HG02588 (cell line): ENCODE results near the gene UNC50.
"Not testable (repeated sequence)": the region's sequence is repeated elsewhere in the genome, so short reads cannot be mapped to it uniquely, and the experiment has no call there.

Experiments
- ATAC-seq: cut with Tn5 transposase; IDR thresholded peaks from one replicate; pipeline ENCODE4 v1.9.1; 2021; ENCODE audit warnings: mild to moderate bottlenecking, moderate library complexity; ENCODE audit not compliant: unreplicated experiment

Gene UNC50

DNA sequence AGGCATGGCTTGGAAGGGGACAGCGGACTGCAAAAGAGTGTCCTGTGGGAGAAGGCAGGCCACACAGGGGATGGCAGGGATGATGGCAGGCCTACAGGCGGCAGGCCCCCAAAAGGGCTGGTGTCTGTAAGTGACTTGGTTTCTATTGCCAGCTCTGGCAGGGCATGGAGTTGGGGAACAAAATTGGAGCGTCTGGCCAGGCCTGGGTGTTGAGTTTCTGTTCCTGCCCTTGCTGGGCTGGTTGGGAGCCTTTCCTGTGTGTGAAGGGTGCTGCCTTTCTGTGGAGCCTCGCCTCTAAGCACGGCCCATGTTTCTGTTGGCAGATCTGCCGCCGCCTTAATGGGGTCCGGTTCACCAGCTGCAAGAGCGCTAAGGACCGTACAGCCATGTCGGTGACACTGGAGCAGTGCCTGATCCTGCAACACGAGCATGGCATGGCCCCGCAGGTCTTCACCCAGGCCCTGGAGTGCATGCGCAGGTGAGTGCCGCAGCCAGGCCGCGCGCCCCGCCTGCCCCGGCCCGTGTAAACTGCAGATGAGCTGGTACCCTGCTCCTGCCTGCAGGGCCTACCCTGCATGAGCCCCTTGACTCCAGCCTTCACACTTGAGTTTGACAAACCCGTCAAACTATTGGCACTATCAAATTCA lies 31.6 kb upstream of the UNC50 start:
- no peak for ATAC-seq

DNA sequence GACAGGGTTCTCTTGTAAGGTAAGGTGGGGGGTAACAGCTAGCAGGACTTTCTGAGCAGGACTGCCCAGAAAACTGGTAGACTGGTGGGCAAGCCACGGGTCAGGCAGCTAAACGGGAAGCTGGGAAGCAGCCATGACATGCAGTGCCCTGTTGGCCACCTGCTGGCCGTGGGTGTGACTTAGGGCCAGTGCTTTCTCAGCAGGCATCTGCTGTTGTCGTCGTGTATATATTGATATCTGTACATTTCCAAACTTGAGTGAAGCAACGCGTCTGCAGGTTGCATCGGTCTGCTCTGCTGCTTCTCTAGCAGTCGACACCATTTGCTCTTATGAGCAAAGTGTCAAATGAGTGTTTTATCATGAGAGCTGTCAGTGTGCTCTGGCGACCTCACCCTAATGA lies 31.1 kb upstream of the UNC50 start:
- no peak for ATAC-seq

DNA sequence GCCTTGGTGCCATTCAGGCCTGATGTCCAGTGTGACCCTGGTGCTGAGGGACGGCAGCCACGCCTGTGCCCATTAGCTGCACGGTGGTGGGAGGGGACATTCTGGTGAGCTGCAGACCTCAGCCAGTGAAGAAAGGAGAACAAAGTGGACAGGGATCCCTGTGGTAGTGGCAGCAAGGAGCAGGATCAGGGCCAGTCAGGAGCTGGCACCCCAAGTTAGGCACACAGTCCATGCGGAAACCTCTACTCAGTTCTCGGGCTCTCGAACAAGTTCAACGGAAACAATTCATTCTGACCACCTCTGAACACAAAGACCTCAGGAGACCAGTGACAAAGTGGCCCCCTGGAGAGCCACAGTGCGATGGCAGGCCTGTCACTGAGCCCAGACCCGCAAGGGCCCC lies 30.2 kb upstream of the UNC50 start:
- no peak for ATAC-seq

DNA sequence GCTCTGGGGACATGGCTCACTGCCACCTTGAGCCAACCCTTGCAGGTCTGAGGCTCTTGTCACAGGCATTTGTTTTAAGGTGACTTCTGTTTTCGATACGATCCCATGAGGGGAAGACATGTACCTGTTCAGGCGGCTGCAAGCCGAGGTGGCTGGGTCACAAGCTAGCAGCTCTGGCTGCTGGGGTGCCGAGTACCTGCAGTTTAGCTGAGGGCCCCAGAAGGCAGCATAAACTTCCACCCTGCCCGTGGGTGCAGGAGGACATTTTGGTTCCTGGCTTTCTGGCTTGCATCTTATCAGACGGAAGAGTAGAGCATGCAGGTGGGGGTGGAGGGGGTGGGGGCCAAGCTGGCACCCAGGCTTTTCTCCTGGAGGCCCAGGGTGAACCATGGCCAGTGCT lies 28.5 kb upstream of the UNC50 start:
- no peak for ATAC-seq

DNA sequence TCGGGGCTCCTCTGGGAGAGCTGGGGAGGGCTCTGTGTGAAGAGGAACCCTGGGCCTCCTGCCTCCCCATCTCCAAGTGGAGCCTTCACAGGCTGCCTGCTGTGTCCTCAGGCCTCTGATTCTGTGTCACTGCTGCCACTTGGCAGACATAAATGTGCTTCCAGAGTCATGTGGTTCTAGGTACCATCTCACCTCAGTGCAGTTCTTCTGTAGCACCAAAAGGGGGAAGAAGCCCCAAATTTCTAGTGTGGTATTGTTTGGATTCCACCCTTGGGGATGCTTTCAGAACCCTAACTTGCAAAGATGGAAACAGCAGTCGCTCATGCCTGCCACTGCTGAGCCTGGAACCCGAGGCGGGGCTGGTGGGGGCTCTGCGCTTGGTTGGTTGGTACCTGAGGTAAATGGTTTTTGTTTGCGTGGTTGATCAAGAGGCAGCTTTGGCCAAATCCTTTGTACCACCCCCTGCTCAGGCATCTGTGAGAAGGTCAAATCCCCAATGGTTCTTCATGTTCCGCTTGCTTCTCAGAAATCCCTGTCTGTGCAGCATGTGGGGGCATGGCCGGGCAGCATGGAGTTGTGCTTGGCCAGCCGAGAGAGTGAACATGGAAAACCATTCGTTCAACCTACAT lies 27.6 kb upstream of the UNC50 start:
- no peak for ATAC-seq

DNA sequence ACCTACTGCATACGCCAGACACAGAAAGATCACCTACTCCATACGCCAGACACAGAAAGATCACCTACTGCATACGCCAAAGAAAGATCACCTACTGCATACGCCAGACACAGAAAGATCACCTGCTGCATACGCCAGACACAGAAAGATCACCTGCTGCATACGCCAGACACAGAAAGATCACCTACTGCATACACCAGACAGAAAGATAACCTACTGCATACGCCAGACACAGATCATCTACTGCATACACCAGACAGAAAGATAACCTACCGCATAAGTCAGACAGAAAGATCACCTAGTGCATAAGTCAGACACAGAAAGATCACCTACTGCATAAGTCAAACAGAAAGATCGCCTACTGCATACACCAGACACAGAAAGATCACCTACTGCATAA lies 25.9 kb upstream of the UNC50 start:
- no peak for ATAC-seq

DNA sequence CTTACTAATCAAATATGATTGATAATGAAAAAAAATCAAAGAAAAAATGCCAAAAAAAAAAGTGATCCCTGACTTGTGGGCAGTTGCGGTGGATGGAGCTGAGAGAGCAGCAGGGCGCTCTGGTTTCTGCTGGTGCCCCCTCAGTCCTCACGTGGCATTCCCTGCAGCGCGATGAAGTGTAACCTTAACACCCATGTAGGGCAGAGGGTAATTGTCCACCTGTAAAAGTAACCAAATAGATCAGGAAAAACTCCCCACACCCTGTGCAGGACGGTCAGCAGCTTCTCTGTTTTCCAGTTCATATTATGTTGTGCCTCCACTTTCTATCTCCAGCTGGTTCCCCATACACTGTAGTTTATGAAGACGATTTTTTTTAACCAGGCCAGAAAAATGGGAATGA lies 25.1 kb upstream of the UNC50 start:
- no peak for ATAC-seq

- no peak for ATAC-seq
Measured at GRCh38 chr2:98583816-98584618, 24.4 kb upstream of the UNC50 start.

DNA sequence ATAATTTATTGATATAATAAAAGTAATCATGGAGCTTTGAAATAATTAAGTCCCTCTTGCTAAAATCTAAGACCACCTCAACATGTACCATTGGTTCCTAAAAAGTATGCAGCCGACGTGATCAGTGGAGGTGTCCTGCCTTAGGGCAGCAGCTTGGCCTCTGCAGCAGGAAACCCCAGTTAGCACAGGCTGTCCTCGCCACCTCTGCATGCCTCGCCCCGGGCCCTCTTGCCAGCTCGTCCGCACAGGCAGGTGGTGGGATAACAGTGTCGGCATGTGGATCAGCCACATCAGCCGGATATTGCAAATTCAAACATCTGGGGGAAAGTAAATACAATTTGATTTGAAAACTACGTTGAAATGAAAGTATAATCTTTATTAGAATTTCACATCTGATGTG lies 23.0 kb upstream of the UNC50 start:
- no peak for ATAC-seq

GRCh38 chr2:98586551-98587140 lies 21.7 kb upstream of the UNC50 start:
- ATAC-seq: no peak

DNA sequence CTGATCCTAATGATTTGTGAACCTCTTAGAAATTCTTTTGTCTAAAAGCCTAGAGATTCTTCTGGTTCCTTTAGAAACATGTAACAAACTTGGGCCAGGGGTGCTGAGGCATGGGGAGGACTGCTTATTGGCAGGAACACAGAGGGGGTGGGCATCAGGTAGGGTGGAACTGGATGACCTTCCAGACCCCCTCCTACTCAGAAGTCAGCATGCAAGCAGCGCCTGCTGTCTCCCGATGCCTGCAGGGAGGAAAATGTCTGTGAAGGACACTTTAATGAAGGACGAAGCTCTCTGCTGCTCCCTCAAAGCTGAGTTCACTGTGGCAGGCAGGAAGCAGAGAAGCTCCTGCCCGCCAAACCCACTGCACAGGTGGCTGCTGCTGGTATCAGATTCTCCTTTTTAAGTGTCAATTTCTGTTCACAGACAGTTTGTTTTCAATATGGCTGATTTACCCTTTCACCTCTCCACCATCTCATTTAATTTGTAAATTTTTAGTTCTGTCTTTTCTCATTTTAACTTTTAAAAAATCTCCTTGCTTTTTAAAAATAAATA lies 19.4 kb upstream of the UNC50 start:
- no peak for ATAC-seq

- ATAC-seq: no peak
Measured at GRCh38 chr2:98589489-98589888, 18.9 kb upstream of the UNC50 start.

DNA sequence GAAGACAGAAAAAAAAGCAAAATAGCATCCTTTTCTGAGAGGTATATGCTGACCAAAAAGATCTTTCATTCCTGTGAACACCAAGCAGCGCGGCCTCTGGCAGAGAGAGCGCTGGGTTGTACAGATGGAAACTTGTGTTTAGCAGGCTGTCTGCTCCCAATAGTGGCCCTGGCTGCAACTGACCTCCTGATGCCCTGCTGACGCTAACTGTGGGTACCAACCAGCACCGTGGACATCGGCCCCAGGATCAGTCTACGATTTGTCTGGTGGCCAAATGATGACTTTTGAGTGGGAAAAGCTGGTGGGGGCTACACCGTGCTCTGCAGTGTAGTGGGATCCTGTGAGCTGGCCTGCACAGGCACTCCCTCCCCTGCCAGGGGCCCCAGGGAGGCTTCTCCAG lies 15.8 kb upstream of the UNC50 start:
- ATAC-seq: no peak

DNA sequence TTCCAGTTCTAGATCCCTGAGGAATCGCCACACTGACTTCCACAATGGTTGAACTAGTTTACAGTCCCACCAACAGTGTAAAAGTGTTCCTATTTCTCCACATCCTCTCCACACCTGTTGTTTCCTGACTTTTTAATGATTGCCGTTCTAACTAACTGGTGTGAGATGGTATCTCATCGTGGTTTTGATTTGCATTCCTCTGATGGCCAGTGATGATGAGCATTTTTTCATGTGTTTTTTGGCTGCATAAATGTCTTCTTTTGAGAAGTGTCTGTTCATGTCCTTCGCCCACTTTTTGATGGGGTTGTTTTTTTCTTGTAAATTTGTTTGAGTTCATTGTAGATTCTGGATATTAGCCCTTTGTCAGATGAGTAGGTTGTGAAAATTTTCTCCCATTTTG lies 13.7 kb upstream of the UNC50 start:
- not testable (repeated sequence) for ATAC-seq

GRCh38 chr2:98598781-98599428 lies 9.5 kb upstream of the UNC50 start:
- no peak for ATAC-seq

GRCh38 chr2:98601532-98602132 lies 6.8 kb upstream of the UNC50 start:
- ATAC-seq: no peak

DNA sequence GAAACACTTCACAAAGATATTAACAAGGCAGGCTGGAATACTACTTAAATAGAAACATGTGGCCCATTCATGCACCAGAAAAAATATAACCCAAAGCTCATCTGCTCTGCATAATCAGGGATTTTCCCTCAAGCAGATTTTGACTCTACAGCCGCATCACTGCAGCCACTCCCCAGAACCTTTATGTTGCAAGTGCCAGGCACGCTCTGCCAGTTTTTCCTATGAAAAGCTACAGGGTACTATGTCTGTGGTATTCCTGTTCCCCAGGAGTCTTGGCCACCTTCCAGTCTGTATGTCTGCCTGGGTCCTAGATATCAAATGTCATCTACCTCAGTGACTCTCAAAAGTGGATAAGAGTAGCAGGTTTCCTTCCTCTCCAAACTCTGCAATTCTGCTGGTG lies 3.8 kb upstream of the UNC50 start:
- ATAC-seq: no peak

- no peak for ATAC-seq
Measured at GRCh38 chr2:98605076-98605475, 3.3 kb upstream of the UNC50 start.

GRCh38 chr2:98606431-98606830 lies 2.0 kb upstream of the UNC50 start:
- ATAC-seq: no peak

- no peak for ATAC-seq
Measured at GRCh38 chr2:98607104-98607503, 1.3 kb upstream of the UNC50 start.

DNA sequence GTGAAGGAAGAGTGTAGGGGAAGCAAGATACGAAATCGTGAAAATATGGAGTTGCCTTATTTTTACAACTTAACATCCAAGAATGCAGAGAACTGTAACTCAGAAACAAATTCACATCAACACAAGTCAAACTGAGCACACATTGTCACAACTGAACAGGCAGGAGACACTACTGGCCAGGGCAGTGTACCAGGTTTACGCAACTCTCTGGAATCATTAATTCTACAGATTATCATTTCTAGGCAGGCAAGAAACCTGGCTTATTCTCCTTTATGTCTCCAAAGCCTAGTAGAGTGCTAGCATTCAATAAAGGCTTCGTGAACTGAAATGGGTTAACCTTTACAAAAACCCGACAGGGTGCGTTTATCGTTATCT lies 661 bp upstream of the UNC50 start:
- no peak for ATAC-seq
